Measurements from ENCODE around the gene TSC2. TPM values are rescaled to one million over a fixed set of nuclear protein-coding genes. Genes with fewer than 3 reads are reported as not detected.

The TSC2 gene
- total and polyA plus RNA-seq, 2 of the 13 experiments (the other 11 are each of a cell fraction or from before 2014, with no cell fraction given): 19.6 to 40.4 TPM

GRCh38 chr16:2078691-2079090 is 30.9 kb downstream of the TSC2 start:
- intact Hi-C loops (cut with micrococcal nuclease; ENCODE audit: unreplicated experiment): no loop called here
- no peaks in the 10 kb centered on the region for H3K27me3 ChIP-seq (ENCODE audit: control insufficient read depth in 1 of 2, insufficient read depth in 2 of 2, low read length in 2 of 2)

More at GRCh38 chr16:2078691-2079090, 30.9 kb downstream of the TSC2 start:
- no TSS peak for BruUV-seq (replicated peaks)
- Histone ChIP-seq H3K4me3 (replicated peaks in 1 of 3; ENCODE audit: insufficient read depth in 1 of 3, low read depth in 2 of 3, low read length in 3 of 3) (no peak overlapping the region), H2AFZ (ENCODE audit: low read length) (no peak overlapping the region), H3K9ac (ENCODE audit: insufficient read depth, low read depth, low read length) (no peak overlapping the region), H3K27ac (ENCODE audit: extremely low read length, insufficient read depth, low read length) (no peak overlapping the region), H3K9me3 (ENCODE audit: low read length) (no peaks in the 10 kb centered on the region), H4K20me1 (ENCODE audit: insufficient read depth, low read length) (no peaks in the 10 kb centered on the region), H3K36me3 (replicated peaks in 1 of 2; ENCODE audit: control insufficient read depth in 1 of 2, insufficient read depth in 2 of 2, low read length in 2 of 2) (peaks cover 13 to 21% of the 10 kb centered on the region in 2 experiments; a peak in 3 of 5 replicates), H3K79me2 (ENCODE audit: insufficient read depth, low read length) (no peaks in the 10 kb centered on the region), H3K4me2 (ENCODE audit: low read depth, low read length) (no peak overlapping the region), H3K4me1 (ENCODE audit: insufficient read depth, low read length) (no peaks in the 10 kb centered on the region)
- WGBS (ENCODE audit: low lambda C conversion rate): 97% methylated on average over 15 of the region's 23 CpGs
- ChIA-PET CTCF (ENCODE audit: low intra/inter-chr PET ratio, low total read pairs) (no interaction called here), POLR2A (interaction anchor here (1.0 kb wide), 1 partner anchor 77 kb away, joined by 3 read pairs; the partner anchor contains the start of gene TRAF7)
- in situ Hi-C loops (cut with HindIII; ENCODE audit: extremely low pct_ligation_motif_present, low pct_unique_long_range_greater_than_20kb): no loop called here
- no peak for TF ChIP-seq TGIF2 (CRISPR knock-in tag; IDR thresholded peaks at IDR 0.05)
- no peak for TF ChIP-seq HMG20A (CRISPR knock-in tag; IDR thresholded peaks at IDR 0.05; ENCODE audit: borderline replicate concordance)
- TF ChIP-seq ZNF7 (CRISPR knock-in tag; IDR thresholded peaks at IDR 0.05): no peak
- no peak for TF ChIP-seq ZBTB33 (CRISPR knock-in tag; IDR thresholded peaks at IDR 0.05)
- TF ChIP-seq ARNTL (CRISPR knock-in tag; IDR thresholded peaks at IDR 0.05): no peak
- TF ChIP-seq RARG (CRISPR knock-in tag; IDR thresholded peaks at IDR 0.05; ENCODE audit: low read depth): no peak
- TF ChIP-seq CSRNP1 (CRISPR knock-in tag; IDR thresholded peaks at IDR 0.05): no peak
- TF ChIP-seq E2F1 (CRISPR knock-in tag; IDR thresholded peaks at IDR 0.05): no peak
- no peak for TF ChIP-seq YEATS2 (CRISPR knock-in tag; IDR thresholded peaks at IDR 0.05; ENCODE audit: borderline replicate concordance)
- TF ChIP-seq ZNF556 (CRISPR knock-in tag; IDR thresholded peaks at IDR 0.05; ENCODE audit: borderline replicate concordance): no peak
- no peak for TF ChIP-seq TRIM22 (IDR thresholded peaks at IDR 0.05)
- TF ChIP-seq MATR3 (CRISPR knock-in tag; IDR thresholded peaks at IDR 0.05): no peak
- no peak for TF ChIP-seq GATAD2A (CRISPR knock-in tag; IDR thresholded peaks at IDR 0.05)
- DNase-seq (ENCODE audit: low spot score): no peak
- no peak for ATAC-seq
- no peak for FAIRE-seq
